HG02623 (cell line): ENCODE measurements around the gene ABCA5.
"Not testable (repeated sequence)": the region's sequence is repeated elsewhere in the genome, so short reads cannot be mapped to it uniquely, and the experiment has no call there.

Experiments
- ATAC-seq: cut with Tn5 transposase; IDR thresholded peaks from one replicate; pipeline ENCODE4 v1.9.1; 2021; ENCODE audit warnings: moderate library complexity; ENCODE audit not compliant: unreplicated experiment

ABCA5 gene

DNA sequence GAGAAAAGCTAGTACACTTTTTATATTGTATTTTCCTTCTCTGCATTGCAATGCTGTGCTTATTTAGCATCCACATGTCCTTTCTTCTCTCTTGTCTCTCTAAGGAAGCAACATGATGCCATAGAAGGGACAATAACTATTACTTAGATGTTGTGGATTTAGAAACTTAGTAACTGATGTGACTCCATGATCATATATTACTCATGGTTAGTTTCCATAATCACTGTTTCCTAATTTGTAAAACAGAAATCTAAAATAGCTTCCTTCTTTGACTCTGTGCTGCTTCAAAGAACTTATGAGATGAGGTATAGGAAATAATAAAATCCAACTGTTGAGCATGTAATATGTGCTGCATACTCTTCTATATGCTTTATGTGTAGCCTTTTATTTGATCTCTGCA lies 6.6 kb upstream of the ABCA5 start:
- no peak for ATAC-seq

DNA sequence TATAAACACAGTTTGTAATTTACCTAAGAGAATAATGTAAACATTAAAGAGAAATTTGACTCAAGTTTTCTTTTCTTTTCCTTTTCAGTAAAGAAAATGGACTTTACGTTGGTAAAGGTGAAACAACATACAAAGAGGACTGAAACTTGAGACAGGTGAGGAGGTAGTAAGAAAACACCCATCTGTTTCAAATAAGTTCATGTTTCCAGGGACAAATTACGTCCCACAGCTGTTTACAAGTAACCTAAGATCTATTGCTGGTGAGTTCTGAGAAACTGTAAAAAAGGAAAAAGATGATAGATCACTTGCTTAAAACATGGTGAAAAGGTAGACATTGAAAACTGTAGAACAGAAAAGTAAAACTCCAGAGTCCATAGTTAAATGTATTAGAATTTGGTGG lies 4.8 kb upstream of the ABCA5 start:
- no peak for ATAC-seq

DNA sequence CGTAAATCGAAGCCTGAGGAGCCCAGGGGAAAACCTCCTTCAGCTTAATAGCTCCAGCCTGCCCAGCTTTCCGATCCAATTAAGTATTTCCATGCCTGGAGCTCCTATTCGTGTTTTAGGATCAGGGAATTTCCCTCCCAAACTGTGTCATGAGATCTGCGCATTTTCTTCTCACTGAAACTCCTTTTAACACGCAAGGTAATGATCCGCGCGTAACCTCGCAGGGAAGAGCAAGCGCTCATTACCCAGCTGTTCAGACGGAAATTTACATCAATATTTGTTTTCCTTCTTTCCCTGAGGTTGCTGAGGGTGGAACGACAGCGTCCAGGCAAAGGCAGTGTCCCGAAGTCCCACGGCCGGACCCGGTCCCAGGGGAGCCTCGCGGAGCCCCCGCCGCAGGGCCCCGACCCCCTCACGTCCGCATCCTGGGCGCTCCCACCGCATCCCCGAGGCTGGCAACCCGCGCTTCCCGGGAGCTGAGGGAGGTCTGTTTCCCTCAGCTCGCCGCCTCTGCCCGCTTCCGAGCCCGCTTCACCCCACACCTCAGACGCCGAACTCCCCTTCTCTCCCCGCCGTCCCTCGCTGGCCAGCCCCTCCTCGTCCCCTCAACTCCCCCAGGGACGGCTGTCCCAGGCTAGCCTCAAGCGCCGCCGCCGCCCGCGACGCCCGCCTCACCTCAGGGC lies 415 bp downstream of the ABCA5 start:
- ATAC-seq: no peak

GRCh38 chr17:69325518-69326376 lies 1.2 kb downstream of the ABCA5 start:
- no peak for ATAC-seq

DNA sequence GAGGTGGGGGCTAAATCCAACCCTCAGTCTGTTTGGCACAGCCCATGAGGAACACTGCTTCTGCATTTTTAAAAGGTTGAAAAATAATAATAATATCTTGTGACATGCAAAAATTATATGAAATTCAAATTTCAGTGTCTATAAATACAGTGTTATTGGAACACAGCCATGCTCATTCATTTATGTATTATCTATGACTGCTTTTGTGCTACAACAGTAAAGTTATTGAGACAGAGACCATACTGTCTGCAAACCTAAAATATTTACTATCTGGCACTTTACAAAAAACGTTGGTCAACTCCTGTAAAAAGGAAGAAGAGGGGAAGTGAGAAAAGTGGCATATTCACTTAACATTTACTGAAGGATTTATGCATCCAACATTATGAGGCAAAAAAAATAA lies 3.1 kb downstream of the ABCA5 start:
- no peak for ATAC-seq

GRCh38 chr17:69320908-69321238 lies 6.1 kb downstream of the ABCA5 start:
- ATAC-seq: no peak

DNA sequence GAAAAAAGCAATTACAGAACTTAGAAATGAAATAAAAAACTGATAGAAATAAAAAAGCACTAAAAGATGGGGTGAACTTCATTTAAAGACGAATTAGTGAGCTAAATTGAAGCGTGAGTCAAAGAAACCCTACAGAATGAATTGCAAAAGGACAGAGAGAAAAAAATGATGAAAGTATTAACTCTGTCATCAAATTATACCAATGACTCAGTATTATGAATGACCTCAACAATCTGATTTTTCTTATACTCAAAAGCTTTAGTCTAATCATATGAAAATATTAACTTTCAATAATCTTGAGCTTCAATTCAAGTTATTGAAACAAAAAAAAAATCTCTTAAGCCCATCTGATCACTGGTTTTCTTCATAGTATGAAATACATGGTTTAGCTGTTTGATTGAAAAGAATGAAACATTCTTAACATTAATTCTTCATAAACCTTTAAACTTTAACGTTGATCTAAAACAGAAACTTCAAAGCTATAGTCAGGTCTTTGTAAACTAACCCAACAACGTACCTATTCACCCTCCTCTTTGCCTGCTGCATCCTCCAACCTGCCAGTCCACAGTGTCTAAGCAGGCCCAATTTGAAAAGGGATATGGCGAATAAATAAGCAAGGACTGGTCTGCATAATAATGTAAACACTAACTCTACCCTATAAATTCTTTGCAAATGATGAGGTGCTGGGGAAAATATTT lies 6.6 kb downstream of the ABCA5 start:
- ATAC-seq: no peak

- no peak for ATAC-seq
These were observed 9.3 kb downstream of the ABCA5 start for GRCh38 chr17:69317625-69318024.

DNA sequence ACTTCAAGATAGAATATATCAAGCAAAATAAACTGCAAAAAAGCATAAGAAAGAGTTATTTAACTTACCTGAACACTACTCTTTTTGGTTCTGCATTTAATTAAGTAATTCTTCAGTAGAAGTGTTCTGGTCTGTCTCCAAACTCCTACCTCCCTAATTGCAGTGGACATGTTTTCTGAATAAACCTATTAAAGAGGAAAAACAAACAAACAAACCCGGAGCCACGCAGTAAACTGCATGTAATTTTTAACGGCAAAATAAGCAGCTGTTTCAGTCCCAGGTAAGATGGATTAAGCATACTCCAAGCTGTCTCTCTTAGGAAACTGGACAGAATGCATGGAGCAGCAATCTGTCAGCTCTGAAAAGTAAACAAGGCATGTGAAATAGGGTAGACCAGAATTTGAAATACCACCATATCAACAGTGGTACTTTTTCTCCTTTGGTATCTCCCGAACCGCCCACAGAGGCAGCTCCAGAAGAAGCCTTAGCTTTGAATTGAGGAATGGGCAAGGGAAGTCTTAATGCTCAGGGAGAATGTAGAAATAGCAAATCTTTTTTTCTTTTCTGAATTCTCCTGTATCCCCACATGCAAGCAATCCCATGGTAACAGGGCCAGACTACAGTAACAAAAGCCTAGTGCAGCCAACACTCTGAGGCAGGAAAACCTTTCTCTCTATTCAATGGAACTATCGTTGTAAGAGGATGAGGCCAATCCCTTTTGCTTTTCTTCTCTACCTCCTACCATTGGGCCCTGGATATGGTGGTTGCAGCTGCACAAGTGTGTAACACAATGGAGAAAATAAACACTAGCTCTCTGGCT lies 12.5 kb downstream of the ABCA5 start:
- ATAC-seq: no peak

DNA sequence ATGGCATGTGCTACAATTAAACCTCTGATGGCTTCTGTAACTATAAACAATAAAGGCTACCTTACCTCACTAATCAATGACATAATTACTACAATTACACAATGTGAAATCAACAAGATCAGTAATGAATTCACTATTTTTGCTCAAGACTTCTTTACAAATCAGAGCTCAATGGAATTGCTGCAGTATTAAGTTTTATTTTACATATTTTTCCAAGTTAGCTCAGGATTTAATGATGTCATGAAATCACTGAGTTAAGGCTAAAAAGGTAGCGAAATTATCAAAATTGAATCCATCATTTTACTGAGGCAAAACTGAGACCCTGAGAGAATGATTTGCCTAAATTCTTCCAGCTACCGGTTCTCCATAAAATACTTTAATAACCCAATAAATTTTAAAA lies 21.8 kb downstream of the ABCA5 start:
- no peak for ATAC-seq

DNA sequence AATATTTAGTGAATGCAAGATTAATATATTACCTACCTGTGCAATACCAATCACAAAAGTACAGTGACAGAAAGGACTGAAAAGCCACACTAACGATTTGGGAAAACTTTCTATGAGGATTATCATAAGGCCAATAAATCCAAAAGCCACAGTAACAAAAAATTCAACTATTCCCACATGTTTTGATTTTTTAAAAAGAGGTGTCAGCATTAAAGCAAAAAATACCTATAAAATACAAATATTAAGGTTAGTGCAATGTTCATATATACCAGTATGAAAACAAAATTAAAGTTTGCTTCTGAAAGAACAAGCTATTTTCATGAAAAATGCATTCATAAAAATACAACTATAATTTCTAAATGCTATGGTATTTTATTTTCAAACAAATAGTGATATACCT lies 24.3 kb downstream of the ABCA5 start:
- no peak for ATAC-seq

GRCh38 chr17:69300222-69300621 lies 26.7 kb downstream of the ABCA5 start:
- ATAC-seq: no peak

DNA sequence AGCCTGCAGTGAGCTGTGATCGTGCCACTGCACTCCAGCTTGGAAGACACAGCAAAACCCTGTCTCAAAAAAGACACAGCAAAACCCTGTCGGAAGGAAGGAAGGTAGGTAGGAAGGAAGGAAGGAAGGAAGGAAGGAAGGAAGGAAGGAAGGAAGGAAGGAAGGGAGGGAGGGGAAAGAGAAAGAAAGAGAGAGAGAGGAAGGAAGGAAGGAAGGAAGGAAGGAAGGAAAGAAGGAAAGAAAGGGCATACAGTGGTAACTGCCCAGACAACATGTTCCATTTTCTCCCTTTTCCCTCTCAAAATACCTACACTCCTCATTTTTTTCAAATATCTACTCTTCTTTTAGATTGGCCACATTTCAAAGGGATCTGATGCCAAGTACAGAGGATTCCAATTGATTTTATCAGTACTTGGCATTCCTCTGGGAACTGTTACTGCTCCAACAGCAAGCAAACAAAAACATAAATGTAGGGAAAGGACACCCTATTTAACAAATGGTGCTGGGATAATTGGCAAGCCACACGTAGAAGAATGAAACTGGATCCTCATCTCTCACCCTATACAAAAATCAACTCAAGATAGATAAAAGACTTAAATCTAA lies 28.7 kb downstream of the ABCA5 start:
- ATAC-seq: not testable (repeated sequence)

- ATAC-seq: no peak
These were observed 39.8 kb downstream of the ABCA5 start for GRCh38 chr17:69287168-69287567.

DNA sequence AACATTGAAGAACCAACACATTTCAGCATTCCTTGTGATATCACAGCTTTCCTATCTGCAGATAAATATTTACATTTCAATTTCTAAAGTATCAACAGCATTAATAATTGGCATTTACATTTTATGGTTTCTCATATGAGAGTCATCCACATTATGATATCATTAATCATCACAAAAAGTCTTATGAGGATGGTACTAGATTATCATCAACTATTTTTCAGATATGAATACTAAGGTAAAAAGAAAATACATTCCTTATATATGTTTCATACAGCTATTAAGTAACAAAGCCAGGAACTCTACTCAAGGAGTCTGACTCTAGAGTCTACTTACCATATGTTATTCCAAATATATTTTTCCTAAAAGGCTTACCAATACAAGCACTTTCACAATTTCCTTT lies 40.7 kb downstream of the ABCA5 start:
- no peak for ATAC-seq

DNA sequence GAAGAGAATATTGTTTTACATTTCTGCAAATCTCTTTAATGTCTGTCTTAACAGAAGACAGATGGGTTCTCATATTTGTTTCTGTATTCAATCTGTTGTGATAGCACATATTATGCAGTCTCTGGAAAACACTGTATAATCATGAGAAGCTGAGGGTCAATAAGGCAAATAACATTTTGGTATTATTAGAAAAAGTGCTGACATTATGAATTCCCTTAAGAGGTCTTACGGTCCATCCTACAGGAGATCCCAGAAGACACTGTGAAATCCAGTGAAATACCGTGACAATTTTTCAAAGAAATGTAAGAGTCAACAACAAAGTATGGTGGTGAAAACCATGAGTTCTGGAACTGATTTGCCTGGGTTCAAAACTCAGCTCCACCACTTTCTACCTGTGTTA lies 42.3 kb downstream of the ABCA5 start:
- no peak for ATAC-seq

GRCh38 chr17:69282002-69282401 lies 44.9 kb downstream of the ABCA5 start:
- ATAC-seq: no peak

- ATAC-seq: not testable (repeated sequence)
These were observed 50.7 kb downstream of the ABCA5 start for GRCh38 chr17:69276279-69276678.

GRCh38 chr17:69275751-69276150 lies 51.2 kb downstream of the ABCA5 start:
- no peak for ATAC-seq

GRCh38 chr17:69271023-69271422 lies 55.9 kb downstream of the ABCA5 start:
- ATAC-seq: no peak
